Tibial nerve (tissue), 4 donors: ENCODE data around the gene SUPT3H. TPM values are rescaled to one million over a fixed set of nuclear protein-coding genes. Genes with fewer than 3 reads are reported as not detected.

Source experiments
- DNase-seq, 2 donors: peaks; one replicate each; pipeline ENCODE4 v3.0.0-alpha.2; 2019; ENCODE audit warnings: low spot score in 2 of 2
- H3K27ac ChIP-seq, 4 donors: fragments of 200-600 bp; sonication (generic) in 3 of 4; one replicate each; pipeline ENCODE4 v1.5.1; 2017 to 2019; ENCODE audit warnings: mild to moderate bottlenecking in 1 of 4
- H3K27me3 ChIP-seq, 2 donors: fragments of 200-600 bp; sonication (generic) in 1 of 2; one replicate each; pipeline versions ENCODE4 v1.5.1 to v1.6.0; 2017 to 2019
- H3K36me3 ChIP-seq, 3 donors: fragments of 200-600 bp; sonication (generic); one replicate each; pipeline ENCODE4 v1.5.1; 2018 to 2019
- H3K4me1 ChIP-seq, 4 donors: fragments of 200-600 bp; sonication (generic) in 3 of 4; one replicate each; pipeline ENCODE4 v1.5.1; 2017 to 2019
- H3K4me3 ChIP-seq, 4 donors: fragments of 200-600 bp; sonication (generic) in 3 of 4; one replicate each; pipeline ENCODE4 v1.5.1; 2017 to 2019; ENCODE audit warnings: mild to moderate bottlenecking in 1 of 4, moderate library complexity in 1 of 4
- H3K9me3 ChIP-seq, 4 donors: fragments of 200-600 bp; sonication (generic) in 3 of 4; one replicate each; pipeline ENCODE4 v1.5.1; 2017 to 2019
- EP300 ChIP-seq, 2 donors: sonication (generic); formaldehyde crosslinking; IDR thresholded peaks; one replicate each; pipeline ENCODE4 v1.6.1; 2017; ENCODE audit warnings: antibody characterized with exemption in 2 of 2, mild to moderate bottlenecking in 1 of 2
- POLR2A ChIP-seq, 2 donors: fragments of 450-650 bp; IDR thresholded peaks; one replicate each; pipeline ENCODE4 v1.6.1; 2017; ENCODE audit warnings: antibody characterized with exemption in 2 of 2, mild to moderate bottlenecking in 2 of 2, moderate library complexity in 2 of 2
- WGBS, 2 donors: methylation state at CpG; one replicate each; pipeline ENCODE4 v1.1.5; 2018; 5-methylcytosine and 5-hydroxymethylcytosine counted together
- total RNA-seq, 4 donors: library from RNA; depleted of rRNA; stranded (reverse); fragments of >200 nt; gene quantifications; one replicate each; pipeline ENCODE4 v1.1.0, GENCODE V29; 2016
- TF ChIP-seq, protein P1 (sequence below), 5 experiments: fragments of 200-600 bp in 3 of 5; fragments of 450-650 bp in 2 of 5; sonication (generic) in 3 of 5; IDR thresholded peaks; one replicate each; pipeline ENCODE4 v1.5.1; 2016 to 2019; ENCODE audit warnings: antibody characterized with exemption in 5 of 5, mild to moderate bottlenecking in 3 of 5, moderate library complexity in 2 of 5

SUPT3H gene
- total RNA-seq, 4 donors from 2014 or later, result 6.6 to 16.5 (median 14.8) TPM

DNA sequence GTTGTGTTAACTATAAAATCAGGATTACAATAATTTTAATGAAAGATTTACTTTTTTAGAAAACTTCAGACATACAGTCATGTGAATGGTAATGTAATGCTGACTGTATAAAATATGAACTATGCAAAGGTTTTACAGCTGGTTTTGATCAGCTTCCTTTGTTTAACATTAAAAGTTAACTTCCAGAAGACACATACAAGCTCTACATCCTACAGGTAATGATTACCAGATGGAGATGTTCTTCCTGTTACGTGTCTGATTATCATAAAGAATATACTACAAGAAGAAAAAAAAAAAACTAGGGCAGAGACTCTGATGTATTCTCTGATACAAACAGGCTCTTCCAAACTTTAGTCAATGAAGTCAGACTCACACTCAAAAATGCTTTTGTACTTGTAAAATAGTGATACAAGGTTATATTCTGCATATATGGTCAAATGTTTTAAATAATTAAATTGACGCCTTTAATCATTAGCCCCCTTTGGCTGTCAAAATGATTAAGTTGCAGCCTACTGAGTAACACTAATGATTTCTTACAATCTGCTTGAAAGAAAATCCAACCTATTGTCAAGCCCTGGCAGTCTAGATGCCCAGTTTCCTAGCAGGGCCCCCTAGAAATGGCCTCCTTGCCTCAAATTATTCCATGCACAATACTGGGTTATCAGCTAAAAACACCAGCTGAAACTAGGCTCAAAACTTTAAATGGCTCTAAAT lies 301.4 kb downstream of the SUPT3H start:
- Histone ChIP-seq H3K4me3 (no peak overlapping the region), H3K4me1 (no peaks in the 10 kb centered on the region), H3K27me3 (no peaks in the 10 kb centered on the region), H3K9me3 (peaks cover 0 to 19% (median 9%) of the 10 kb centered on the region in 4 donors), H3K27ac (no peak overlapping the region), H3K36me3 (no peaks in the 10 kb centered on the region)
- TF ChIP-seq POLR2A (IDR thresholded peaks at IDR 0.05) (no peak), EP300 (IDR thresholded peaks at IDR 0.05) (no peak)
- TF ChIP-seq, protein P1, sequence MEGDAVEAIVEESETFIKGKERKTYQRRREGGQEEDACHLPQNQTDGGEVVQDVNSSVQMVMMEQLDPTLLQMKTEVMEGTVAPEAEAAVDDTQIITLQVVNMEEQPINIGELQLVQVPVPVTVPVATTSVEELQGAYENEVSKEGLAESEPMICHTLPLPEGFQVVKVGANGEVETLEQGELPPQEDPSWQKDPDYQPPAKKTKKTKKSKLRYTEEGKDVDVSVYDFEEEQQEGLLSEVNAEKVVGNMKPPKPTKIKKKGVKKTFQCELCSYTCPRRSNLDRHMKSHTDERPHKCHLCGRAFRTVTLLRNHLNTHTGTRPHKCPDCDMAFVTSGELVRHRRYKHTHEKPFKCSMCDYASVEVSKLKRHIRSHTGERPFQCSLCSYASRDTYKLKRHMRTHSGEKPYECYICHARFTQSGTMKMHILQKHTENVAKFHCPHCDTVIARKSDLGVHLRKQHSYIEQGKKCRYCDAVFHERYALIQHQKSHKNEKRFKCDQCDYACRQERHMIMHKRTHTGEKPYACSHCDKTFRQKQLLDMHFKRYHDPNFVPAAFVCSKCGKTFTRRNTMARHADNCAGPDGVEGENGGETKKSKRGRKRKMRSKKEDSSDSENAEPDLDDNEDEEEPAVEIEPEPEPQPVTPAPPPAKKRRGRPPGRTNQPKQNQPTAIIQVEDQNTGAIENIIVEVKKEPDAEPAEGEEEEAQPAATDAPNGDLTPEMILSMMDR (IDR thresholded peaks at IDR 0.05), result no peak
- DNase-seq, result no peak
- WGBS, 2 donors, result 90 to 96% methylated on average over 2 of the region's 2 CpGs

GRCh38 chr6:45075246-45075645 lies 302.5 kb downstream of the SUPT3H start:
- TF ChIP-seq, protein P1 (IDR thresholded peaks at IDR 0.05), result no peak
- no peak for TF ChIP-seq POLR2A (IDR thresholded peaks at IDR 0.05)
- TF ChIP-seq EP300 (IDR thresholded peaks at IDR 0.05), result no peak
- no peaks in the 10 kb centered on the region for H3K27me3 ChIP-seq
- no peak overlapping the region for H3K4me3 ChIP-seq
- H3K36me3 ChIP-seq, result no peaks in the 10 kb centered on the region
- no peak for DNase-seq
- H3K9me3 ChIP-seq, result peaks cover 0 to 19% (median 9%) of the 10 kb centered on the region in 4 donors
- WGBS, 2 donors, result 57 to 62% methylated on average over 2 of the region's 2 CpGs
- H3K27ac ChIP-seq, result no peak overlapping the region
- H3K4me1 ChIP-seq, result no peaks in the 10 kb centered on the region

- DNase-seq, result no peak
- no peaks in the 10 kb centered on the region for H3K4me1 ChIP-seq
- TF ChIP-seq, protein P1 (IDR thresholded peaks at IDR 0.05), result no peak
- TF ChIP-seq POLR2A (IDR thresholded peaks at IDR 0.05), result no peak
- TF ChIP-seq EP300 (IDR thresholded peaks at IDR 0.05), result no peak
- 77 to 82% methylated on average over 1 of the region's 1 CpG for WGBS, 2 donors
- peaks cover 0 to 19% (median 9%) of the 10 kb centered on the region in 4 donors for H3K9me3 ChIP-seq
- peak overlapping the region in 1 of 4 donors; percentile 51 for H3K27ac ChIP-seq
- H3K4me3 ChIP-seq, result no peak overlapping the region
- H3K36me3 ChIP-seq, result no peaks in the 10 kb centered on the region
- H3K27me3 ChIP-seq, result no peaks in the 10 kb centered on the region
Measured at GRCh38 chr6:45074439-45074838, 303.3 kb downstream of the SUPT3H start.

DNA sequence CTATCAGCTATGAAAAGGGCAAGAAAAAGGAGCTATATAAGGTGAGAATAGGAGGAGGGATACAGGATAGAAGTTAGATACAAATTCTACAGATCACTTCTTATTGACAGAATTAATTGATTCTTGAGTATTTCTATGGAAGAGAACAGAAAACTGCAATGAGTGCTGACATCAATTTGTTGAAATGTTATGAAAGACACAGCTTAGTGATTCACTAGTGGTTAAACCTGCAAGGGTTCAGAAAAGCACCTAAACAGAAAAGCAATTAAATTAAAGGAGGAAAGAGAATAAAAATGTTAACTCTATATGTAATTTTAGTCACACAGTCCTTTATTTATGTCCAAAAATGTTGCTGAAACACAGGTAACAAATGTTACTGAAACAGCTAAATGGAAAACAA lies 304.0 kb downstream of the SUPT3H start:
- H3K4me1 ChIP-seq, result no peaks in the 10 kb centered on the region
- TF ChIP-seq EP300 (IDR thresholded peaks at IDR 0.05), result no peak
- TF ChIP-seq, protein P1 (IDR thresholded peaks at IDR 0.05), result no peak
- no peak for TF ChIP-seq POLR2A (IDR thresholded peaks at IDR 0.05)
- peak overlapping the region in 1 of 4 donors; percentile 51 for H3K27ac ChIP-seq
- H3K4me3 ChIP-seq, result no peak overlapping the region
- no peaks in the 10 kb centered on the region for H3K36me3 ChIP-seq
- H3K9me3 ChIP-seq, result peaks cover 0 to 12% (median 7%) of the 10 kb centered on the region in 4 donors
- no peak for DNase-seq
- no peaks in the 10 kb centered on the region for H3K27me3 ChIP-seq

- TF ChIP-seq POLR2A (IDR thresholded peaks at IDR 0.05) (no peak), EP300 (IDR thresholded peaks at IDR 0.05) (no peak)
- no peak for DNase-seq
- Histone ChIP-seq H3K4me3 (no peak overlapping the region), H3K9me3 (peaks cover 0 to 1% (median under 1%) of the 10 kb centered on the region in 4 donors), H3K27ac (no peak overlapping the region), H3K4me1 (no peaks in the 10 kb centered on the region), H3K27me3 (no peaks in the 10 kb centered on the region), H3K36me3 (no peaks in the 10 kb centered on the region)
- WGBS, 2 donors, result 85 to 88% methylated on average over 3 of the region's 3 CpGs
Measured at GRCh38 chr6:45072673-45073072, 305.1 kb downstream of the SUPT3H start.
